Effector CD8-positive, alpha-beta T cell (primary cell): ENCODE data around the gene ZNF516.

Source experiments
- DNase-seq: peaks from one replicate; lab custom pipeline; 2025; lab: John Stamatoyannopoulos, UW

The ZNF516 gene

GRCh38 chr18:76343938-76344569, 151.0 kb downstream of the ZNF516 start:
- no peak for DNase-seq

- DNase-seq: no peak
Observed at GRCh38 chr18:76340410-76340809, 154.6 kb downstream of the ZNF516 start.

GRCh38 chr18:76339246-76339620, 155.8 kb downstream of the ZNF516 start:
- no peak for DNase-seq

GRCh38 chr18:76338619-76339245, 156.3 kb downstream of the ZNF516 start:
- DNase-seq: no peak

- no peak for DNase-seq
Observed at GRCh38 chr18:76338088-76338487, 157.0 kb downstream of the ZNF516 start.

- DNase-seq: no peak
Observed at GRCh38 chr18:76335859-76336640, 159.0 kb downstream of the ZNF516 start.

- no peak for DNase-seq
Observed at GRCh38 chr18:76328140-76328539, 166.9 kb downstream of the ZNF516 start.

GRCh38 chr18:76323891-76324290, 171.2 kb downstream of the ZNF516 start:
- no peak for DNase-seq

GRCh38 chr18:76322686-76323085, 172.4 kb downstream of the ZNF516 start:
- DNase-seq: no peak

GRCh38 chr18:76319366-76319765, 175.7 kb downstream of the ZNF516 start:
- DNase-seq: no peak

- DNase-seq: no peak
Observed at GRCh38 chr18:76318607-76319006, 176.4 kb downstream of the ZNF516 start.

GRCh38 chr18:76317136-76317535, 177.9 kb downstream of the ZNF516 start:
- DNase-seq: no peak

- DNase-seq: no peak
Observed at GRCh38 chr18:76315722-76316230, 179.3 kb downstream of the ZNF516 start.

- no peak for DNase-seq
Observed at GRCh38 chr18:76314496-76314895, 180.5 kb downstream of the ZNF516 start.

GRCh38 chr18:76314015-76314414, 181.0 kb downstream of the ZNF516 start:
- DNase-seq: no peak
